Measurements from ENCODE around the gene MTA1. TPM values are rescaled to one million over a fixed set of nuclear protein-coding genes. Genes with fewer than 3 reads are reported as not detected.

MTA1 gene
- polyA plus RNA-seq, 3 donors: 122 to 156 (median 141) TPM

DNA sequence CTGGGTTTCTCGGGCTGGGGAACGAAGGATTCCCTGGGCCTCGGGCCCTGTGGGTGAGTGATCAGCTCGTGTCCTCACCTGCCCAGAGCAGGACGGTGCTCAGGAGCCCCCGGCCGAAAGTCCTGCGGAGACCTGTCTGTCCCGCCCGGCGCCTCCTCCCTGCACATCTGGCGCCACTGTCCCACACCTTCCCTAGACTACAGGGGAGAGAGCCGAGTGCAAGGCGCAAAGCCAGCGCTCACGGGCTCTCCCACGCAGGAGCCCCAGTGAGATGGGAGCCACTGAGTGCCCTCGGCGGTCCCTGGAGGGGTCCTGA, 34.3 kb upstream of the MTA1 start:
- no peak for DNase-seq

DNA sequence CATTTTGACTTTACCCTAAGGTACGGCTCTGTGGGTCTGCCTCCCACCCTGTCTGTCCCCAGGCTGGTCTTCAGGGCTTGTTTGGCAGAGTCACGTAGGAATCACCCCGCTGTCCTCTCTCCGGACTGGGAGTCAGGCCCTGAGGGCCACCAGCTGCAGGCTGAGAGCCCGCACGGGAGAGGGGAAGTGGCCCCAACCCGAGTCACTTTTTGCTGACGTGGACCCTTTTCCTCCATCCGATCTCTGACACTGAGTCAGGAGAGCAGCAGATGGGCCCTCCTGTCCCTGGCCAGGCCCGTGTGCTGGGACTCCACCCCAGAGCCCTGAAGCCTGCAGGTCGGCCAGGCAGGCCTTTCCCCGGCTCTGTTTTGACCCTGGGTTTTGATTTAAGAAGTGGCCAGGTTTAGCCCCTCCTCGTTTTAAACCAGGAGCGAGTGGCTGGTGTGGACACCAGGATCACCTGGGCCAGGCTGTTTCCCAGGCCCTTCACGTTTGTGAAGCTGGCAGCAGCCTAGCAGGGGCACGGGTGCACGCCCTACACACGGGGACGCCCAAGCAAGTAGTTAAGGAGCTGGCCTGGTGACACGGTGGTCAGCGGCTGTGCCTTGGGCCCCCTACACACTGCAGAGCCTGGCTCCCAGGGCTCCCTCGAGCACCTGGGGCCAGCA, 33.8 kb upstream of the MTA1 start:
- DNase-seq: no peak

DNA sequence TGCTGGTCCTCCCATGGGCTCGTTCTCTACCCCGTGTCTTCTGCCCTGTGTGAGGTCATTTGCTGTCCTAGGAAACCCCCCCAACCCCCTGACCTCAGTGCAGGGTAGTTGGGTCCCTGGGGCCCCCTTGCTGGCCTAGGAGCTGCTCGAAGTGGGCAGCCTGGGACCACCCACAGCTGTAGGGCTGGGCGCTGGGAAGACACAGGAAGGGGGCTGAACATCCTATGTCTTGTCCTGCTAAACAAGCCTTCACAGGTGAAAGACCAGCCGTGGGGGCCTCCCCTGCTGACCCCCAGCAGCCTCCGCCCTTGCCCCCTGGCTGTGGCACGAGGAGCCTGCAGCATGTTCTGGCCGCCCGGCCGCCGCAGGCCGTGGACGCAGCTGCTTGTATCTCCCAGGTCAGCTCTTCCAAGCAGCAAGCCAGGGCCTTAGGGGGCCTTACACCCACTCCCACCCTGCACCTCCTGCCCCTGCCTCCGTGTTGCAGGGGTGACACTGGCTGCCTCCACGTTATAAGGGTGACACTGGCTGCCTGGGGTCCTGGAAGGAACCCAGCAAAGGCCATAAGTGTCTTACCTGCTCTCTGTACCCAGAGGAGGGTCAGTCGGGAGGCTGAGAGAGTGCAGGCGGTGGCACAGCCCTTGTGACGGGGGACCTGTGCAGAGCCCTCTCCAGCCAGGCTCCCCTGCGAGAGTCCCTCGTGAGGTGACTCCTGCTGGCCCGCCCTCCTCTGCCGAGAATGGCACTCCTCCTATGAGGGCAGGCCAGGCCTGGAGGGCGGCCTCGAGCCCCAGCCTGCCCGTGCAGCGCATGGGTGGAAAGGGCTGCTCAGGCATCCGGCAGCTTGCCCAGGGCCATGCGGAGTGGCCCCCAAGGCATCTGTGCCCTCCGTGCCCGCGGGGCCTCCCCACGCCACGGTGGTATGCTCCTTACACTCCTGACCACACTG, 32.8 kb upstream of the MTA1 start:
- DNase-seq: no peak

DNA sequence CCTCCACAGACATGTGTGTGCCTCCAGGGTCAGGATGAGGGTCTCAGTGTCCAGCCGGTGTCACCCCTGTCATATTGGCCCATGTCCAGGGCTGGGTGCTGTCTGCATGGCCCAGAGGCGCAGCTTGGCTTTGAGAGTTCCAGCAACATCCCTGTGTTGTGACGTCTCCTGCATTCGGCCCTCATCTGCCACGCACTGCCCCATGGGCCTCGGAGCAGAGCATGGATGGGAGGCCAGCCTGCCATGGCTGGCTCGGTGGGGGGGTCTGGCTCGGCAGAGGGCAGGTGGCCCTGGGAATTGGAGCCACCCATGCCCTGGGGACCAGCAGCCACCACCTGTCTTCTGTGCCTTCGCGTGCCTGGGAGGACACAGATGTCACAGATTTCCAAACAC, 32.1 kb upstream of the MTA1 start:
- DNase-seq: no peak

DNA sequence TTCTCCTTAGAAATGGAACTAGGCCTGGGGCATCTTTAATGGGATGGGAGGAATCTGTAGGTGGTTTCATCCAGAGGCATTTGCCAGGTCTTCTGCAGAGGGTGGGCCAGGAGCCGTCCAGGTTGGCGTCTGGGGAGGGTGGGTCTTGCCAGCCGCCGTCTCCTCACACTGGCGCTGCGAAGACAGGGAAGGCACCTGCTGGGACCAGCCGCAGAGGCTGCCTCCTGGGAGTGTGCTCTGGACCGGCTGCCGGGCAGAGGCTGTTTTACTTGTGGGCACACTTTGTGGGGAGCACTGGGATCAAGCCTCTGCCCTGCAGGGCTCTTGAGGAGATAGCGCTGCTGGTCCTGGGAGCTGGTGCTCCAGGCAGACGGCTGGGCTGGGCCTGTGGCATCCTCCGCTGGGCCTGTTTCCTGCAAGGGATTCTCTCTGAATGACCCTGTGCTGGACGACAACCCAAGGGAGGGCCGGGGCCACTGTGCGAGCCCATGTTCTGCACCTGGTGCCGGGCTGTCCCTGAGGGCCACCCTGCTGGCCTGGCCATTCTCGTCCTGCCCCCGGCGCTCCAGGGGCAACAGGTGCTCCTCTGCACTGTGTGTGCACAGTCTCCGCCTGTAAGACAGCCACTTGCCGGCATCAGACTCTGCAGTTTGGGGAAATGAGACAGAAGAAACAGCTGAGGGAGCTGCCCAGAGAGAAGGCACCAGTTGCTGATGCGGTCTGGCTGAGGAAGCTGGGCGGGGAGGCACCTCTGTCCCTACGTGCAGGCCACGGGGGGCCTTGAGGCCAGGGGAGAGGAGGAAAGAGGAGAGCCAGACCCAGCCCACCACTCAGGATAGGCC, 31.3 kb upstream of the MTA1 start:
- no peak for DNase-seq

DNA sequence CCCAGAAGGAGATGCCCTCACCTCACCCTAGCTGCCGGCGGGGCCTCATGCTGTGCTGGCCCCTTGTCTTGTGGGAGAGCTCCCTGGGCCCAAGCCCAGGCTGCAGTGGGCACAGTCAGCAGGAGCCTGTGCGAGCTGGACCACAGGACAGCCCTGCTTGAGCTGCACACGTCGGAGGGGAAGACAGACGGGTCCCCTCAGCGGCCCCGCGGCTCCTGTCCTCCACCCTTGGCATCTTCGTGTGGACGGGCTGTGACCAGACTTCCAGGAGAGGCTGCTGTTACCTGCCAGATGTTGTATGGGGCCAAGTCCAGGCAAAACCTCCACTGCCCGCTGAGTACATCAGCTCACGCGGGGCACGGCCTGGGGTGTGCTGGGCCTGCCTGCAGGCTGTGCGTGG, 30.7 kb upstream of the MTA1 start:
- no peak for DNase-seq

DNA sequence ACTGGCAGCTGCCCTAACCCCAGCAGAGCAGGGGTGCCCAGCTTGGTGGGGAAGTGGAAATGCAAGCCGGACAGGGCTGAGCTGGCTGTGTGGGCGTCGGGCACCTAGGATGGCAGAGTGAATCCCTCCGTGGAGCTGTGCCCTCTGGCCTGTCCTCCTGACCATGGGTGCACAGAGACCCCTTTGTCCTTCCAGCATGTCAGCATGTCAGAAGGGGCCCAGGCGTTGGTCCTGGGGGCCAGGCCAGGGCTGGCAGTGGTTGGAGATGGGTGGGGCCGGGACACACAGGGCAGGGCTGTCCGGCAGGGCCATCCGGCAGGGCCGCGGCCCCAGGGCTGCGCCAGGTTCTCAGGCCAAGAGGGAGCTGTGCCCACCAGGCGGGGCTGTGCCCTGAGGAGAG, 30.1 kb upstream of the MTA1 start:
- DNase-seq: no peak

DNA sequence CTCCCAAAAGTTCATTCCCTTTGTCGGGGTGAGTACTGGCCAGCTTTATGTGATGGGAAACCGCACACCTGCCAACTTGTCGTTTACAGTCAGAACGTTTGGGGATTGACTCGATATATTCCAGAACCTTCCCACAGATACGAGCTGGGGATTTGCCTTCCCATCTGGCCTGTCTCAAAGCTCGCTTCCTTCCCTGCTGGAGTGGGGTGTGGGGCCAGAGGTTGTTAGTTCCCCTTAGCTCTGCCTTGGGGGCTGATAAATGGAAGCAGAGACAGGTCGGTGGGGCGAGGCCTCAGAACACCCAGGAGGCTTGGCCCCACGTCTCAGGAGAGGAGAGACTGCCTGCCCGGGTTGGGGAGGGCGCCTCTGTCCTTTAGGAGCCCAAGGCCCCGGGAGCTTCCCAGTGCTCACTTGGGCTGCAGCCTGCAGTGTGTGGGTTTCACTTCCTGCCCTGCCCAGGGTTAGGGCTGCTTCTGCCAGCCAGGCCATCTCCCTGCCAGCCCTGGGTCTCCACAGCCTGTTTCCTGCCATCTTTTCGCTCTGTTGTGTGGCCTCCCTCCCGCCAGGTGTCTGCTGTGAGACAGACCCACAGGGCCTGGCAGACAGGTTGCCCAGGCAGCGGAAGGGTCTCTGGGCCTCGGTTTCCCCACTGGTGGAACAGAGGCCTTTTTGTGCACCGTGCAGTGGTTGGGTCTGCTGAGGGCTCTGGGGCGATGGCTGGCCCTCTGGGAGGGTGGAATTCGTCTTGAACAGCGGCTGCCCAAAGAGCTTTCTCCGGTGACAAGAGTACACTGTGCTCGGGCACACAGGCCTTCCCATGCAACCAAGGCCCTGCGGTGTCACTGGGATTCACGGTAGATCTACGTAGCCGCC, 29.4 kb upstream of the MTA1 start:
- DNase-seq: no peak

DNA sequence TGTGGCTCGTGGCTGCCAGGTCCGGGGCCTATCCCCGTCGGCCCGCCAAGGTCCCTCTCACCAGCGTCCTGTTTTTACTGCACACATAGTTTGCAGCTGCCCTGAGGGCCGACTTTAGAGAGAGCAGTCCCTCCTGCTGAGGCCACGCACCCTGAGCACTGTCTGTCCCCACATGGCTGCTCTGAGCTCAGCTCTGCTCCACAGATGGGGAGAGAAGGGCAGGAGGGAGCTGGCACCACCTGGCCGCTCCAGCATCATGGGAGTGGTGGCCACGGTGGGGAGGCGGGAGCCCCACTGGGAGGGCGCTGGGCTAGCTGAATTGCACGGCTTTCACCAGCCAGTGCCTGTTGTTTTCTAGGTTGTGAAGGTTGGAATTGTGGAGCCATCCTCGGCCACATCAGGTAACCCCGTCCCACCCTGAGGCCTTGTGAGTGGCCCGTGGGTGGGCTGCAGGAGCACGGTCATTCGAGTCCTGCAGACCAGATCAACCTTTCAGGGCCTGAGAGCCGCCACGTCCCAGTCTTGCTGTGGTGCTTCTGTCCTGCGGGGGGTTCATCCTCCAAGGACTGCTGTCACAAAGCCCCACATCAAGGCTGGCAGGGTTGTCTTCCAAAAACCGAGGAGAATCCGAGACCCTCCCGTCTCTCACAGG, 28.7 kb upstream of the MTA1 start:
- no peak for DNase-seq

DNA sequence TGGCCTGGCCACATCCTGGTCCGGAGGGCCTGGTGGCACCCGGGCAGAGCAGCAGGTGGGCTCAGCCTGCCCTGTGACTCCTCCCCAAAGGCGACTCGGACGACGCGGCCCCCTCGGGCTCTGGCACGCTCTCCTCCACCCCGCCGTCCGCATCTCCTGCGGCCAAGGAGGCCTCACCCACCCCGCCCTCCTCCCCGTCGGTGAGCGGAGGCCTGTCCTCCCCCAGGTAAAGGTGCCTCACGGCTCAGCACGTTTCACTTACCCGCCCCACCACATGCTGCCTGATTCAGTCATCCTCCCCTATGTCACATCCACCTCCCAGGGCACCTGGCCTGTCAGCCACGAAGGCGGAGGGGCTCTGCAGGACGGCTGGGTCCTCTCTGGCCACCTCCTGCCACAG, 28.1 kb upstream of the MTA1 start:
- no peak for DNase-seq

DNA sequence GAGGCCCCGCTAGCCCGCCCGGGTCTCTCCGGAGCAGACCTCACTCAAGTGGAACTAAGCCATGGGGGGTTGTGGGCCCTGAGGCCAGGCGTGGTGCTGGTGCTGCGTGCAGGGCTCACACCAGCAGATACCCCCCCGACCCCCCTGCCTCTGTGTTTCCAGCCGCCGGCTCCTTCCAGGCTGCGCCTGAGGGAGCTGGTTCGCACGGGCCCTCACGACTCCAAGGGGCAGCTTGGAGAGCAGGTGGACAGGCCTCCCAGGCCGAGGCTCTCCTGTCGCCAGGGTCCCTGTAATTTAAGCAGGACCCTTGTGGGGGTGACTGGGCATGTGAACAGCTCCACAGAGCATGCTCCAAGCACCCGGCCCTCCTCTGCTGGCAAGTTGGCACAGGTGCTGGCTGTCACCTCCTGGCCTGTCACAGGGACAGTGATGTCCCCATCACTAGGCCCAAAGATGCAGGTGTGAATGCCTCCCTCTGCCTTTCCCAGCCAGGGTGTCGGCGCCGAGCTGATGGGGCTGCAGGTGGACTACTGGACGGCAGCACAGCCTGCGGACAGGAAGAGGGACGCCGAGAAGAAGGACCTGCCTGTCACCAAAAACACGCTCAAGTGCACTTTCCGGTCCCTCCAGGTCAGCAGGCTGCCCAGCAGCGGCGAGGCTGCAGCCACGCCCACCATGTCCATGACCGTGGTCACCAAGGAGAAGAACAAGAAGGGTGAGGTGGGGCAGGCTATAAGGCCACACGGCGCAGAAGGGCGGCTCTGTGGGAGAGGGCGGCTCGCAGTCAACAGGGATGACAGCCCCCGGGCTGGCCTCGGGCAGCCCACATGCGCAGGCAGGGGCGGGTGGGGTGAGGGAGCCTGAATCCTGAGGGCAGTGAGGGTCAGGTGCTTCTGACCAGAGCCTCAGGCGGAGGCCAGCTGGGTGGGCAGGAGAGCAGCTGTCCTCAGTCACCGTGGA, 27.2 kb upstream of the MTA1 start:
- DNase-seq: no peak

DNA sequence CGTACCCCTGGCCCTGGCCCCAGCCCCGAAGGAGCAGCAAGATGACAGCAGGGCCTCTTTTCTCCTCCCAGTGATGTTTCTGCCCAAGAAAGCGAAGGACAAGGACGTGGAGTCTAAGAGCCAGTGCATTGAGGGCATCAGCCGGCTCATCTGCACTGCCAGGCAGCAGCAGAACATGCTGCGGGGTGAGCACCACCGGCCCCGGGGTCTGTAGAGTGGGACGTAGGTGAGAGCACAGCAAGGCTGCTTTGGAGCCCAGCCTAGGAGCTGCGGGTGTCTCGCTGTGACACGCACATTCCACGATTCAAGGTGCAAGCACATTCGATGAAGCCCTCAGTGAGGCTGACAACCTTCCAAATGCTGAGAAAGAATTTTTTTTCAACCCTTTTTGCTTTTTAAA, 26.5 kb upstream of the MTA1 start:
- no peak for DNase-seq

DNA sequence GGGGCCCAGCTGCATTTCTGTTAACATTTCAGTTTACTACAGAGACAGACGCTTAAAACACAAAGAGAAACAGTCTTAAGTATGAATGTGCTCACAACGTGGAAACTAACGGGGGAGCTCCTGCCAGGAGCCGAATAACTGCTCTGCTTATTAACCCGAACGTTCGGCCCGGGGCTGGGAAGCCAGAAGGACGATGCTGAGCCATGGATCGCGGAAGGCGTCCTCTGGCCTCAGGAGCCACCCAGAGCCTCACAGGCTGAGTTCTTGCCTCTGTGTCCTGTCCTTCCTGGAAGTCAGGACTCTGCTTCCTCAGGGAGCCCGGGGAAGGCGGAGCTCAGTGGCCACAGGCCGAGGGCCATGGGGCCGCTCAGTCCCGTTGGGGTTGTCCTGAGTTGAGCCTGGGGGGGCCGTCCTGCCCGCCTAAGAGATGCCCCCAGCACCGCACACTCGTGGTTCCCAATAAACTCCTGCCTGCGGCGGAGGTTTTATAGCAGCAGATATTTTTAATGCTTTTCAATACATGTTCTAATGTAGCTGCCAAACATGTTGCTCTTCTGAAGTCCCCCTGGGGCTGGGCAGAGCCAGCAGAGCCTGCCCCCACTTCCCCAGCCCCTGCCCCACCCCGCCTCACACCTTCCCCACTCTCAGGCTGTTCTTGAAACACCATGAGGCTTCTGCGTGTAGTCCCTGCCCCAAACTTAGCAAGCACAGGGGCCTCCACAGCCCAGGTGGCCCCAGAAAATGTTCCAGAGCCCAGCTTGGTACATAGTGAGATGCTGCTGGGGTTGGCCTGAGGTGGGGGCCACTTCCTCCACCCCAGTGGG, 24.7 kb upstream of the MTA1 start:
- DNase-seq: no peak

DNA sequence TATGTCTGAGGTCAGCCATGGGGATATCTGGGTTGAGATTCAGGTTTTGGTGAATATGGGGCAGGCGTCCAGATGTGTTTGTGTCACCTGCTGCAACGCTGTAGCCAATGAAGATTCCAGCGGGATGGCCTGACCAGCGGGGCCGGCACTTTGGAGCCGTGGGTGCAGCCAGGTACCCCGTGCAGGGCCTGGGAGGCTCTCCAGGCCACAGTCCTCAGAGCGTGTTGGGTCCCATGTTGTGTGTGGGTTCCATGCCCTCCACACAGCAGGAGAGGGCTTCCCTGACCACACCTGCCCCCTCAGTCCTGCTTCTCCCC, 24.1 kb upstream of the MTA1 start:
- no peak for DNase-seq

DNA sequence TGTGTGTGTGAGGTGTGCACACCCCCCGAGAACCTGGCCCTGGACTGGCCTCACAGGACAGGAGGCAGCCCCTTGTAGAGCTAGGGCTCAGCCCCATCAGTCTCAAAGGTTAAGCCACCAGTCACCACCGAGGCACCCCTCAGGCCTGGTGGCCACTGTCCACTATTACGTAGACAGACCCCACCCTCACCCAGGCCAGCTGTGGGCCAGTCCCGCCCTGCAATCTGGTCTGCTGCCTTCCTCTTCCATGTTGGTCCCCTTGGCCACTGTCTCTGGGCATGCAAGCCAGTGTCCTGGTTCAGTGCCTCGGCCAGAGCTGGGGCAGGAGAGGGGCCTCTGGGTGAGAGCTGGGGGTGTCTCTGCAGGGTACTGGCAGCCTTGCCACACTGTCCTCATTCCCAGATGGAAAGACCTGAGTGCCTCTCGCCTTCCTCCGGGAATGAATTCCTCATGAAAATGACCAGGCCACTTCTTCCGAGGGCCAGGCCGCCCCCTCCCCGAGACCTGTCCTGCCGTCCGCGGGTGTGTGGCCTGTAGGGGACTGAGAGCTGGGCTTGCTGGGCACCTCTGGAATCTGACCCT, 22.2 kb upstream of the MTA1 start:
- DNase-seq: no peak

DNA sequence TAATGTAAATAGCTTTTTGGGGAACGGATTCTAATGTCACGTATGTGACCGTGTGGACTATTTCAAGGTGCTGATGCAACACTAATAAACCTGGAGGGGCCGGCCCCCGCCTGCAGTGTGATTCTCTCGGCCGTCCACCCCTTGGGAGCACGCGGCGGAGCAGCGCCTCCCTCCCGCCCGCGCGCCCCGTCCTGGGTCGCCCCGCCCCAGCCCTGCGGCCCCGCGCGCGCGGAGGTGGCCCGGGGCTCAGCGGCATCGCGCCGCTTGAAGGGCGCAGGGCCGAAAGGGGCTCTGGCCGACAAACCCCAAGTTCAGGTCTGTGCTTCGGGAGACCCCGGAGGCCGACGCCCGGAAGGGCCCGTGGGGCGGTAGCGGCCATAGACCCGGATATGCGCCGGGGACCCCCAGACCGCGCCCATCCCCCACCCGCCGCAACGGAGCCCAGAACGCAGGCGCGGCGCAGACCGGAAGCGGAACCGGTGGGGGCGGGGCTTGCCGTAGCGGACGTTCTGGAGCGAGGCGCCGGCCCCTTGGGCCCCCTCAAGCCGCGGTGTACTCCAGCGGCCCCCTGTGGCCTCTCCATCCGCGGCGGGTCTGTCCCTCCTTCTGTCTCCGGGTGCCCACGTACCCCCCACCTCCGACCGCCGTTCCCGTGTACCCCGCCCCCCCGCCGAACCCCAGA, 21.4 kb upstream of the MTA1 start, which contains the start of gene TEX22:
Gene TEX22, plus strand, starts transcription at position 495 of the 682 bp plus-strand sequence. CDS start 803 bp downstream, outside the sequence.
- DNase-seq: peak; percentile 87

DNA sequence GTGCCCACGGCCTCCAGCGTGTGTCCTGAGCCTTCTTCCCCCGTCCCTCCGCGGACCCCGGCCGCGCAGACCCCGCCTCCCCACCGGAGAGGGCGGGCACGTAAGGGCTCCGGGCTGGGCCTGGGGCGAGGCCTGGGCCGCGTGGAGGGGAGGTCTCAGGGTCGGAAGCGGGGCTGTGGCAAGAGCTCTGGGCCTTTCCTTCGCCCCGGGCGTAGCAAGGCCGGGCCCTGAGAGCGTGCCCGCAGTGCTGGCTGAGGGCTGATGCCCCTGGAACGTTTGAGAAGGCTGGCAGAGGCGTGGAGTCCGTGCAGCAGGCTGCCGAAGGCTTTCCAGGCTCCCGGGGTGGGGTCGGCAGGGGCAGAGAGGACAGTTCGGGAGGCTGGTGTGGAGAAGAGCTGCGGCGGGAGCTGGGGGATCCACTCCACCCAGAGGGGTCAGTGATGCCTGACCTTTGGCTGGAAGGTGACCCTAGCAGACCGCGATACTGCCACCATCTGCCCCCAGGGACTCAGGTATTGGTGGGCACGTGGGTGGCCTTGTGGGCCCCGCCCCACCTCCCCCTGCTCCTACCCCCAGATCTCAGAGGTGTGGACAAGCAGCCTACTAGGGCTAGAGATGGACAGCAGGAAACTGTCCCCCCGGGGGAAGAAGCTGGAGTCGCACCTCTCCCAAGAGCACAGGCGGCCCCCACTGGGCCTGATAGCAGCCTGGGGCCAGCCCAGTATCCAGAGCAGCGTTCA, 20.7 kb upstream of the MTA1 start:
- no peak for DNase-seq

Measured in renal pelvis (tissue), 4 donors.